Astrocyte (in vitro differentiated cells and primary cell): ENCODE results near the gene MLXIPL.

Experiments used
- EZH2 ChIP-seq: IDR thresholded peaks from 2 replicates; pipeline ENCODE4 v1.6.1; 2012; ENCODE audit warnings: mild to moderate bottlenecking, low read length, inconsistent platforms; ENCODE audit not compliant: insufficient read depth
- TF ChIP-seq, protein P1 (sequence below): IDR thresholded peaks from 2 replicates; pipeline ENCODE4 v1.5.1; 2011; ENCODE audit warnings: low read depth, mild to moderate bottlenecking, inconsistent platforms, low read length, moderate library complexity; ENCODE audit not compliant: insufficient read depth

DNA sequence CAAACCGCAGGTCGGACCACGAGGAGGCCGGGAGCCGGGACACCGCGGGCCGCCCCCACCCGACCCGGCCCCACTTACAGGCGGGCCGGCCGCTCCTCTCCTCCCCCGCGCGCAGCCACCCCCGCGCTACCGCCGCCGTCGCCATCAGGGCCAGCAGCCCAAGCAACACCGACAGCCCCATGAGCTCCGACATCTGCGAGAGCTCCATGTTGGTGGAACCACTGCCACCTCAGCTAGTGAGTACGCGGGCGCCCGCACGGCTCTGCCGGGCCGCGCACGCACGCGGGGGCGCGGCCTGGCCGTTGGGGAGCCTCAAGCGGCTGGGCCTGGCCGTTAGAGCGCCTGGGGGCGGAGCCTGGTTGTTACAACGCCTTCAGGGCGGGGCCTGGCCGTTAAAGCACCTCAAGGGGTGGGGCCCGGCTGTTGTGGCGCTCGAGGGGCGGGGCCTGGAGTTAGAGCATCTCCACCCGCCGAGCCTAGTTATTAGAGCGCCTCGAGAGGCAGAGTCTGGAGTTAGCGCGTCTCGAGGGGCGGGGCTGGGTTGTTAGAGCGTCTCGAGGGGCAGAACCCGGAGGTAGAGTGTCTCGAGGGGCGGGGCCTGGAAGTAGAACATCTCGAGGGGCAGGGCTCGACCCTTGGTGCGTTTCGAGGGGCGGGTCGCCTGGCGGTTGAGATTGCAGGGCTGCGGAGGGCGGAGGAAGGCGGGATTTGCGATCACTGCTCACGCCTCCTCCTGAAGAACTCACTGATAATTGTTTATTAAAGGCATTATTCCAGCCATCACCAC is 45.8 kb downstream of the MLXIPL start, which contains the start of gene TBL2:
- TF ChIP-seq, protein P1, sequence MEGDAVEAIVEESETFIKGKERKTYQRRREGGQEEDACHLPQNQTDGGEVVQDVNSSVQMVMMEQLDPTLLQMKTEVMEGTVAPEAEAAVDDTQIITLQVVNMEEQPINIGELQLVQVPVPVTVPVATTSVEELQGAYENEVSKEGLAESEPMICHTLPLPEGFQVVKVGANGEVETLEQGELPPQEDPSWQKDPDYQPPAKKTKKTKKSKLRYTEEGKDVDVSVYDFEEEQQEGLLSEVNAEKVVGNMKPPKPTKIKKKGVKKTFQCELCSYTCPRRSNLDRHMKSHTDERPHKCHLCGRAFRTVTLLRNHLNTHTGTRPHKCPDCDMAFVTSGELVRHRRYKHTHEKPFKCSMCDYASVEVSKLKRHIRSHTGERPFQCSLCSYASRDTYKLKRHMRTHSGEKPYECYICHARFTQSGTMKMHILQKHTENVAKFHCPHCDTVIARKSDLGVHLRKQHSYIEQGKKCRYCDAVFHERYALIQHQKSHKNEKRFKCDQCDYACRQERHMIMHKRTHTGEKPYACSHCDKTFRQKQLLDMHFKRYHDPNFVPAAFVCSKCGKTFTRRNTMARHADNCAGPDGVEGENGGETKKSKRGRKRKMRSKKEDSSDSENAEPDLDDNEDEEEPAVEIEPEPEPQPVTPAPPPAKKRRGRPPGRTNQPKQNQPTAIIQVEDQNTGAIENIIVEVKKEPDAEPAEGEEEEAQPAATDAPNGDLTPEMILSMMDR, result no peak
- TF ChIP-seq EZH2, result no peak
